ENCODE results near the gene FAM222B. TPM values are rescaled to one million over a fixed set of nuclear protein-coding genes. Genes with fewer than 3 reads are reported as not detected.
A peak's percentile ranks its signal among the peaks of the same experiment; 100 is the strongest.

FAM222B gene
- total RNA-seq, 2 experiments from 2014 or later, result 15.4 to 17.1 TPM

- ATAC-seq (no peak), DNase-seq (no peak)
- CTCF ChIA-PET, result interaction anchor here (1.5 to 1.7 kb wide), 2 partner anchors 8 to 15 kb away, joined by 7 to 15 read pairs; partner anchors contain the start of gene TLCD1
- Mint-ChIP-seq H3K4me1 (ENCODE audit: low read depth) (peaks cover 59% of the 10 kb centered on the region), H3K4me3 (no peak overlapping the region), H3K9me3 (ENCODE audit: insufficient read depth) (peaks cover 2% of the 10 kb centered on the region), H3K27ac (peak overlapping the region; percentile 11), H3K27me3 (ENCODE audit: low read depth) (no peaks in the 10 kb centered on the region), H3K36me3 (ENCODE audit: low read depth) (peaks cover 15% of the 10 kb centered on the region)
- POLR2A ChIA-PET, result interaction anchor here (1.1 to 1.5 kb wide), 2 partner anchors 10 to 15 kb away, joined by 3 to 5 read pairs; partner anchors contain the start of gene RPL23A
Observed at GRCh38 chr17:28734712-28735241, 107.8 kb downstream of the FAM222B start.

DNA sequence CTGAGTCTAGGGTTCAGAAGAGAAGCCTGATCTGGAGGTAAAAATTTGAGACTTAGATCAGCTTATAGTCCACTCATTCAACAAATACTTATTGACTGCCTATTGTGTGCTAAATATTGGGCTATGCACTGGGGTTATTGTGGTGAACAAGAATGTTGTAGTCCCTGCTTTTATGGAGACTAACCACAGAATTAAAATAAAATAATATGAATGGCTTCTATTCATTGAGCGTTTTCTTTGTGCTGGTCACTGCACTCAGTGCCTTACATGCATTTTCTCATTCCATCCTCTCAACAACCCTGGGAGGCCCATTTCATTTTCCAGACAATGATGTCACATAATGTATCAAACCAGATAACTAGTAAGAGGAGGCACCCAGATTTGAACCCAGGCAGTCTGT is 109.2 kb downstream of the FAM222B start:
- Mint-ChIP-seq H3K36me3 (ENCODE audit: low read depth) (peaks cover 8% of the 10 kb centered on the region), H3K9me3 (ENCODE audit: insufficient read depth) (no peaks in the 10 kb centered on the region), H3K27ac (no peak overlapping the region), H3K4me1 (ENCODE audit: low read depth) (peaks cover 55% of the 10 kb centered on the region), H3K4me3 (no peak overlapping the region), H3K27me3 (ENCODE audit: low read depth) (no peaks in the 10 kb centered on the region)
- ChIA-PET CTCF (interaction anchor here (1.2 to 1.5 kb wide), 2 partner anchors 18 to 30 kb away, joined by 3 to 6 read pairs; no protein-coding TSS in a partner anchor), POLR2A (interaction anchor here (0.6 kb wide), 1 partner anchor 23 kb away, joined by 3 read pairs; no protein-coding TSS in a partner anchor)
- DNase-seq (no peak), ATAC-seq (no peak)

DNA sequence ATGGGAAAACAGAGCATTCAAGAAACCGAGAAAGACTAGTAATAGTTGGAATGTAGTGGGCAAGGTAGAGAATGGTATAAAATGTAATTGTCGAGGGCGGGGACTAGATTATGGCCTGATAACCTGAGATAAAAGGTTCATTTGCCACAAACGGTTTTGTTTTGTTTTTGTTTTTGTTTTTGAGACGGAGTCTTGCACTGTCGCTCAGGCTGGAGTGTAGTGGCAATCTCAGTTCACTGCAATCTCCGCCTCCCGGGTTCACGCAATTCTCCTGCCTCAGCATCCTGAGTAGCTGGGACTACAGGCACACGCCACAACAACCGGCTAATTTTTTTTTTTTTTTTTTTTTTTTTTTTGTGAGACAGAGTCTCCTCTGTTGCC is 112.7 kb downstream of the FAM222B start:
- POLR2A ChIA-PET, result interaction anchor here (1.4 to 7.3 kb wide), 2 partner anchors 17 to 219 kb away, joined by 4 to 212 read pairs; partner anchors contain the start of gene TRAF4
- H3K9me3 Mint-ChIP-seq (ENCODE audit: insufficient read depth), result no peaks in the 10 kb centered on the region
- CTCF ChIA-PET, result interaction anchor here (1.5 to 8.3 kb wide), 2 partner anchors 17 to 34 kb away, joined by 9 to 736 read pairs; partner anchors contain the start of gene TRAF4
- H3K27me3 Mint-ChIP-seq (ENCODE audit: low read depth), result no peaks in the 10 kb centered on the region
- DNase-seq, result no peak
- peaks cover 49% of the 10 kb centered on the region for H3K4me1 Mint-ChIP-seq (ENCODE audit: low read depth)
- ATAC-seq, result no peak
- no peak overlapping the region for H3K4me3 Mint-ChIP-seq
- peaks cover 10% of the 10 kb centered on the region for H3K36me3 Mint-ChIP-seq (ENCODE audit: low read depth)
- peak overlapping the region; percentile 70 for H3K27ac Mint-ChIP-seq

GRCh38 chr17:28728364-28729200 is 114.0 kb downstream of the FAM222B start, which contains the start of gene NEK8:
Gene NEK8 (plus strand): TSS chr17:28728788. CDS start chr17:28728814, 26 bp downstream.
- H3K36me3 Mint-ChIP-seq (ENCODE audit: low read depth), result peaks cover 23% of the 10 kb centered on the region
- ChIA-PET CTCF (interaction anchor here (0.7 to 8.3 kb wide), 28 partner anchors 9 to 388 kb away, joined by 3 to 736 read pairs (median 16); partner anchors contain the start of genes BLTP2, DHRS13, FAM222B and FLOT2), POLR2A (interaction anchor here (0.6 to 7.3 kb wide), 15 partner anchors 9 to 387 kb away, joined by 3 to 212 read pairs (median 8); partner anchors contain the start of genes BLTP2, DHRS13, FAM222B and FLOT2)
- DNase-seq (peak; percentile 98), ATAC-seq (peak; percentile 48)
- H3K27me3 Mint-ChIP-seq (ENCODE audit: low read depth), result no peaks in the 10 kb centered on the region
- H3K4me3 Mint-ChIP-seq, result peak within 1 kb of the TSS; percentile 94
- peak within 1 kb of the TSS; percentile 99 for H3K27ac Mint-ChIP-seq
- H3K9me3 Mint-ChIP-seq (ENCODE audit: insufficient read depth), result no peaks in the 10 kb centered on the region
- peaks cover 51% of the 10 kb centered on the region for H3K4me1 Mint-ChIP-seq (ENCODE audit: low read depth)

DNA sequence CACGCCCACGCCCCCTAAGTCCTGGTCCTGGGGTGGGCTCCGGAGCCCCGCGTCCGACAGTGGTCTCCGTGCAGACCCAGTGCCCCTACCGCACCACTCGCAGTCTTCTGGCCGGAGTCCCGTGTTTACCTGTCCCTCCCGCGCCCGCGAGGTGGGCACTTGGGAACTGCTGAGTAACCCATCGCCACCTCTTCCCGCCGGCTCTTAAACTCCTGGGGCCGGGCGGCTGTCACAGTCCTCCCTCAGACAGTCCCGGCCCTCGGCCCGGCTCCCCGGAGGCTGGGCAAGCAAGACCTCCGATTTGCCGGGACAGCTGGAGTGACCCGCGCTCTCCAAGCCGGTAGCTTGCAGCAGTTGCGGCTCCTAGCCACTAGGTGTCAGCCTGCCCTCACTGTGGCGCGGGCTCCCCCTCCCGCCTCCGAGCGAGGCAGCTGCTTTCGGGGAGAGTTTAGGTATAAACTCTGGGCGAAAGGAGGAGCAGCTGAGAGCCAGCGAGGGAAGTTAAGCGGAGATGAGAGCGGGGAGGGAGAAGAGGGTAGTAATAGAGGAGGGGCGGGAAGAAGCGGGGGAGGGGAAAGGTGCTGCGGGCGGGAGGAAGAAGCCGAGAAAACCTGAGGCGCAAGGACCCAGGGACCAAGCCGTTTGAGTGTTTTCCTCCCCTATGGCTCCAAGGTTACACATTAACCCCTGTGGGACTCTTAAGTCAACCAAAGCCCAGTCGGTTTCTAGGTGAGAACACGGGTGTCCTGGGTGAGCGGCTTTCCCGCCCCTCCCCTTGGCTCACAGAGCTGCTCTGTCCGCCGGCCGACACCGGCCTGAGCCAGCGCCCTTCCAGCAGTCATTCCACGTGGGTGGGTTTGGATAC is 115.7 kb downstream of the FAM222B start:
- peaks cover 39% of the 10 kb centered on the region for H3K36me3 Mint-ChIP-seq (ENCODE audit: low read depth)
- H3K27me3 Mint-ChIP-seq (ENCODE audit: low read depth), result no peaks in the 10 kb centered on the region
- peak overlapping the region; percentile 99 for H3K27ac Mint-ChIP-seq
- DNase-seq (peak; percentile 95), ATAC-seq (peak; percentile 55)
- ChIA-PET POLR2A (interaction anchor here (0.5 to 7.3 kb wide), 18 partner anchors 7 to 225 kb away, joined by 3 to 212 read pairs (median 7); partner anchors contain the start of genes DHRS13, FAM222B, FLOT2 and PHF12), CTCF (interaction anchor here (0.6 to 8.3 kb wide), 68 partner anchors 8 to 419 kb away, joined by 3 to 736 read pairs (median 6); partner anchors contain the start of genes BLTP2, DHRS13, FAM222B and FLOT2)
- no peaks in the 10 kb centered on the region for H3K9me3 Mint-ChIP-seq (ENCODE audit: insufficient read depth)
- H3K4me3 Mint-ChIP-seq, result peak overlapping the region; percentile 94
- peaks cover 60% of the 10 kb centered on the region for H3K4me1 Mint-ChIP-seq (ENCODE audit: low read depth)

DNA sequence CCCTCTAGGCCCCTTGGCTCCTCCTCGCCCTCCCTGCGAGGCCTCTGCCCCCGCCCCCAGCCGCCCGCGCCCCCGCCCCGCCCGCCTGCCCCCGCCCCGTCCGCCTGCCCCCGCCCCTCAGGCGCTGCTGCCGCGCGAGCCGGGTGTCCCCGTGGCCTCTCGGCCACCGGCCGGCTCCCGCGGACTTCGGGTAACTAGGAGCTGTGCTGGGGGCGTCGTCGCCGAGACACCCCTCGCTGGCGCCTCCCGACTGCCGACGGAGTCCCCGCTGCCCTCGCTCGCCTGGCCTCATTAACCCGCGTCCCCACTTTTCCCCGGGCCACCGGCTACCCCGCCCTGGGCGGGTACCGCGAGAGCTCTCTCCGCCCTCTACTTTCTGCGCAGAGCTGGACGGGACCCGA is 116.4 kb downstream of the FAM222B start, which contains the start of gene TLCD1:
TSS of gene TLCD1 (minus strand) at position 8 of the 401 bp plus-strand sequence. CDS start 136 bp downstream, outside the sequence.
- H3K9me3 Mint-ChIP-seq (ENCODE audit: insufficient read depth), result no peaks in the 10 kb centered on the region
- CTCF ChIA-PET, result interaction anchor here (0.6 to 8.3 kb wide), 56 partner anchors 9 to 414 kb away, joined by 3 to 736 read pairs (median 8); partner anchors contain the start of genes BLTP2, DHRS13, FAM222B and FLOT2
- ATAC-seq (peak; percentile 64), DNase-seq (peak; percentile 86)
- POLR2A ChIA-PET, result interaction anchor here (0.6 to 7.3 kb wide), 14 partner anchors 11 to 226 kb away, joined by 3 to 212 read pairs (median 8); partner anchors contain the start of genes DHRS13, FAM222B, FLOT2 and PHF12
- peak within 1 kb of the TSS; percentile 99 for H3K27ac Mint-ChIP-seq
- H3K36me3 Mint-ChIP-seq (ENCODE audit: low read depth), result peaks cover 45% of the 10 kb centered on the region
- no peaks in the 10 kb centered on the region for H3K27me3 Mint-ChIP-seq (ENCODE audit: low read depth)
- H3K4me3 Mint-ChIP-seq, result peak within 1 kb of the TSS; percentile 94
- peaks cover 67% of the 10 kb centered on the region for H3K4me1 Mint-ChIP-seq (ENCODE audit: low read depth)

DNA sequence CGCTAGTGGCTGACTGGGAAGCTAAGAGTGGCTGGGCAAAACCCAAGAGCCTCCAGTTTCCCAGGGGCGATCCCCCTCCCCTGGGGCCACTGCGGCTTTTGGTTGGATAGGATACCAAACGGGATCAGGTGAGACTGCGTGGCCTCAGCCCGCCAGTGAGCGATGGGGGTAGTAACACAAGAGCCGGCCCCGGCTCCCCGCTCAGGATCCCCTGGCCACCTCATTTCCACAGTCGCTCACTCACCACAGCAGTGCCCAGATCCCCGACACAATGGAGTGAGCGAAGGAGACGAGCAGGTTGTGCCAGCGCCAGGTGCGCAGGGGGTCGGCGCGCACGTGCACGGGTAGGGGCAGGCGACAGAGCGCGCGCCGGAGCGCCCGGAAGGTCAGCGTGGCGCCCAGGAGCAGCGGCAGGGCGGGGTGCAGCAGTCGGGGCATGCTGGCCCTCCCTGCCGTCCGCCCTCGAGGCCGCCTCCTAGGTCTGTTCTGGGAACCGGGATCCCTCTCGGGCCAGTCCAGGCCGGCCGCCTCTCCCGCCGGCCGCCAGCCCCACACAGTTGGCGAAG is 116.8 kb downstream of the FAM222B start:
- Mint-ChIP-seq H3K27ac (peak overlapping the region; percentile 91), H3K9me3 (ENCODE audit: insufficient read depth) (no peaks in the 10 kb centered on the region), H3K36me3 (ENCODE audit: low read depth) (peaks cover 50% of the 10 kb centered on the region), H3K27me3 (ENCODE audit: low read depth) (no peaks in the 10 kb centered on the region), H3K4me3 (peak overlapping the region; percentile 86), H3K4me1 (ENCODE audit: low read depth) (peaks cover 72% of the 10 kb centered on the region)
- CTCF ChIA-PET, result interaction anchor here (0.5 to 8.3 kb wide), 42 partner anchors 10 to 391 kb away, joined by 3 to 736 read pairs (median 14); partner anchors contain the start of genes BLTP2, DHRS13, FAM222B and FLOT2
- DNase-seq (no peak), ATAC-seq (no peak)
- POLR2A ChIA-PET, result interaction anchor here (0.6 to 7.3 kb wide), 8 partner anchors 10 to 227 kb away, joined by 3 to 212 read pairs (median 8); partner anchors contain the start of genes BLTP2, FAM222B, FLOT2 and PHF12

GRCh38 chr17:28725166-28725659 is 117.4 kb downstream of the FAM222B start:
- ChIA-PET POLR2A (interaction anchor here (0.6 to 7.3 kb wide), 7 partner anchors 10 to 173 kb away, joined by 3 to 212 read pairs (median 6); partner anchors contain the start of genes BLTP2, FAM222B, FLOT2 and TRAF4), CTCF (interaction anchor here (0.5 to 8.3 kb wide), 11 partner anchors 14 to 391 kb away, joined by 3 to 736 read pairs (median 13); partner anchors contain the start of genes DHRS13, FLOT2, PHF12 and PROCA1)
- DNase-seq, result peak; percentile 41
- ATAC-seq, result no peak
- Mint-ChIP-seq H3K27ac (peak overlapping the region; percentile 91), H3K27me3 (ENCODE audit: low read depth) (no peaks in the 10 kb centered on the region), H3K36me3 (ENCODE audit: low read depth) (peaks cover 55% of the 10 kb centered on the region), H3K4me1 (ENCODE audit: low read depth) (peaks cover 74% of the 10 kb centered on the region), H3K4me3 (peak overlapping the region; percentile 86), H3K9me3 (ENCODE audit: insufficient read depth) (no peaks in the 10 kb centered on the region)

DNA sequence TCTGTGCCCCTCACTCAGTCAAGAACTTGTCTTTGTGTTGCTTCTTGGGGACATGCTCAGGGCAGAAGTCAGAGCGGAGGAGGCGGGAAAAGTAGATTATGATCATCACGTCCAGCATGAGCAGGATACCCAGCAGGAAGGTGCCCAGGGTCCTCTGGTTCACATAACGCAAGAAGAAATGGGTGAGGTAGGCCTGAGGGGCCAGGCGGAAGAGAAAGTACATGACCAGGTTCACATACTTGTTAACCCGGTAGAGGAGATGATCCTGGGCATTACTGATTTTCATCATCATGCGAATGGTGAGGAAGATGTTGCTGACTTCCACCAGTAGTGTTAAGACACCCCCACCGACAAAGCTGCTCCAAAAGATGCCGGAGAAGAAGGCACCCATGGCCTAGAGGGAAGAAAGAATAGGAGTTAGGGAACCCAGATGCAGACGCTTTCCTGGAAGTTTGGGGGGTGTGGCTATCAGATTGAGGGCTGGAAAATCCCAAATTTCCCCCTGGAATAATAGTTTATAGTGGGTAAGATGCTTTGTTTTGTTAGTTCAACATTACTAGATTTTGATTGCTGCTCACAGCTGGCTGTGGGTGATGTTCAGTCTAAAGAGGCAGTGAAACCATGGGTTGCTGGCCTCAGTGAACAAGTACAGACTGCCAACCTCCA is 118.0 kb downstream of the FAM222B start:
- DNase-seq, result no peak
- peak overlapping the region; percentile 86 for H3K4me3 Mint-ChIP-seq
- ATAC-seq, result no peak
- H3K4me1 Mint-ChIP-seq (ENCODE audit: low read depth), result peaks cover 71% of the 10 kb centered on the region
- H3K27me3 Mint-ChIP-seq (ENCODE audit: low read depth), result no peaks in the 10 kb centered on the region
- peak overlapping the region; percentile 91 for H3K27ac Mint-ChIP-seq
- peaks cover 60% of the 10 kb centered on the region for H3K36me3 Mint-ChIP-seq (ENCODE audit: low read depth)
- POLR2A ChIA-PET, result interaction anchor here (0.6 to 7.3 kb wide), 4 partner anchors 11 to 118 kb away, joined by 3 to 212 read pairs (median 10); partner anchors contain the start of genes BLTP2, FAM222B and TRAF4
- CTCF ChIA-PET, result interaction anchor here (1.0 to 8.3 kb wide), 6 partner anchors 22 to 392 kb away, joined by 3 to 736 read pairs (median 4); partner anchors contain the start of genes DHRS13, PHF12 and TRAF4
- H3K9me3 Mint-ChIP-seq (ENCODE audit: insufficient read depth), result no peaks in the 10 kb centered on the region
